ENCODE data around the gene LIMS2.
A peak's percentile ranks its signal among the peaks of the same experiment; 100 is the strongest.

Gene LIMS2

GRCh38 chr2:127658641-127659407 is 16.5 kb downstream of the LIMS2 start:
- Mint-ChIP-seq H3K9me3 (no peaks in the 10 kb centered on the region), H3K27me3 (peaks cover 35% of the 10 kb centered on the region), H3K36me3 (no peaks in the 10 kb centered on the region), H3K4me1 (peaks cover 17% of the 10 kb centered on the region), H3K4me3 (no peak overlapping the region), H3K27ac (no peak overlapping the region)
- ATAC-seq, result no peak

GRCh38 chr2:127658146-127658545 is 17.2 kb downstream of the LIMS2 start:
- Mint-ChIP-seq H3K27ac (no peak overlapping the region), H3K27me3 (peaks cover 29% of the 10 kb centered on the region), H3K9me3 (no peaks in the 10 kb centered on the region), H3K4me3 (no peak overlapping the region), H3K4me1 (peaks cover 18% of the 10 kb centered on the region), H3K36me3 (no peaks in the 10 kb centered on the region)
- ATAC-seq, result no peak

- no peak for ATAC-seq
- peak overlapping the region; percentile 42 for H3K27ac Mint-ChIP-seq
- peaks cover 24% of the 10 kb centered on the region for H3K27me3 Mint-ChIP-seq
- H3K36me3 Mint-ChIP-seq, result no peaks in the 10 kb centered on the region
- peaks cover 27% of the 10 kb centered on the region for H3K4me1 Mint-ChIP-seq
- H3K4me3 Mint-ChIP-seq, result no peak overlapping the region
- H3K9me3 Mint-ChIP-seq, result no peaks in the 10 kb centered on the region
These were observed 18.1 kb downstream of the LIMS2 start for GRCh38 chr2:127657232-127657595.

GRCh38 chr2:127656569-127657231 is 18.6 kb downstream of the LIMS2 start:
- H3K4me1 Mint-ChIP-seq, result peaks cover 32% of the 10 kb centered on the region
- H3K36me3 Mint-ChIP-seq, result no peaks in the 10 kb centered on the region
- peak overlapping the region; percentile 42 for H3K27ac Mint-ChIP-seq
- no peaks in the 10 kb centered on the region for H3K9me3 Mint-ChIP-seq
- ATAC-seq, result no peak
- no peak overlapping the region for H3K4me3 Mint-ChIP-seq
- H3K27me3 Mint-ChIP-seq, result peaks cover 19% of the 10 kb centered on the region

- ATAC-seq, result no peak
- Mint-ChIP-seq H3K9me3 (no peaks in the 10 kb centered on the region), H3K4me1 (peaks cover 44% of the 10 kb centered on the region), H3K27ac (no peak overlapping the region), H3K27me3 (peaks cover 10% of the 10 kb centered on the region), H3K36me3 (no peaks in the 10 kb centered on the region), H3K4me3 (no peak overlapping the region)
These were observed 19.9 kb downstream of the LIMS2 start for GRCh38 chr2:127655209-127656073.

GRCh38 chr2:127654838-127655175 is 20.5 kb downstream of the LIMS2 start:
- H3K36me3 Mint-ChIP-seq, result no peaks in the 10 kb centered on the region
- no peaks in the 10 kb centered on the region for H3K9me3 Mint-ChIP-seq
- peaks cover 44% of the 10 kb centered on the region for H3K4me1 Mint-ChIP-seq
- peaks cover 10% of the 10 kb centered on the region for H3K27me3 Mint-ChIP-seq
- no peak for ATAC-seq
- no peak overlapping the region for H3K27ac Mint-ChIP-seq
- H3K4me3 Mint-ChIP-seq, result no peak overlapping the region

- H3K9me3 Mint-ChIP-seq, result no peaks in the 10 kb centered on the region
- H3K4me1 Mint-ChIP-seq, result peaks cover 45% of the 10 kb centered on the region
- no peaks in the 10 kb centered on the region for H3K36me3 Mint-ChIP-seq
- peaks cover 10% of the 10 kb centered on the region for H3K27me3 Mint-ChIP-seq
- ATAC-seq, result no peak
- no peak overlapping the region for H3K4me3 Mint-ChIP-seq
- H3K27ac Mint-ChIP-seq, result no peak overlapping the region
These were observed 21.1 kb downstream of the LIMS2 start for GRCh38 chr2:127654084-127654837.

GRCh38 chr2:127653421-127654083 is 21.8 kb downstream of the LIMS2 start:
- Mint-ChIP-seq H3K36me3 (no peaks in the 10 kb centered on the region), H3K27me3 (peaks cover 10% of the 10 kb centered on the region), H3K9me3 (no peaks in the 10 kb centered on the region), H3K4me1 (peaks cover 53% of the 10 kb centered on the region), H3K4me3 (no peak overlapping the region), H3K27ac (no peak overlapping the region)
- no peak for ATAC-seq

- Mint-ChIP-seq H3K27ac (peak overlapping the region; percentile 54), H3K9me3 (no peaks in the 10 kb centered on the region), H3K4me3 (no peak overlapping the region), H3K27me3 (peaks cover 10% of the 10 kb centered on the region), H3K36me3 (no peaks in the 10 kb centered on the region), H3K4me1 (peaks cover 57% of the 10 kb centered on the region)
- ATAC-seq, result no peak
These were observed 22.5 kb downstream of the LIMS2 start for GRCh38 chr2:127652786-127653357.

GRCh38 chr2:127651971-127652550 is 23.3 kb downstream of the LIMS2 start:
- no peak overlapping the region for H3K4me3 Mint-ChIP-seq
- H3K27me3 Mint-ChIP-seq, result peaks cover 7% of the 10 kb centered on the region
- ATAC-seq, result no peak
- H3K27ac Mint-ChIP-seq, result peak overlapping the region; percentile 54
- peaks cover 60% of the 10 kb centered on the region for H3K4me1 Mint-ChIP-seq
- no peaks in the 10 kb centered on the region for H3K9me3 Mint-ChIP-seq
- H3K36me3 Mint-ChIP-seq, result no peaks in the 10 kb centered on the region

- no peaks in the 10 kb centered on the region for H3K36me3 Mint-ChIP-seq
- H3K27ac Mint-ChIP-seq, result peak overlapping the region; percentile 54
- H3K4me3 Mint-ChIP-seq, result no peak overlapping the region
- no peaks in the 10 kb centered on the region for H3K27me3 Mint-ChIP-seq
- ATAC-seq, result no peak
- peaks cover 60% of the 10 kb centered on the region for H3K4me1 Mint-ChIP-seq
- H3K9me3 Mint-ChIP-seq, result no peaks in the 10 kb centered on the region
These were observed 23.9 kb downstream of the LIMS2 start for GRCh38 chr2:127651381-127651809.

GRCh38 chr2:127650785-127651380 is 24.4 kb downstream of the LIMS2 start:
- no peaks in the 10 kb centered on the region for H3K9me3 Mint-ChIP-seq
- no peak overlapping the region for H3K4me3 Mint-ChIP-seq
- H3K36me3 Mint-ChIP-seq, result no peaks in the 10 kb centered on the region
- peaks cover 62% of the 10 kb centered on the region for H3K4me1 Mint-ChIP-seq
- ATAC-seq, result no peak
- no peaks in the 10 kb centered on the region for H3K27me3 Mint-ChIP-seq
- no peak overlapping the region for H3K27ac Mint-ChIP-seq

GRCh38 chr2:127650041-127650784 is 25.1 kb downstream of the LIMS2 start:
- no peak for ATAC-seq
- no peak overlapping the region for H3K4me3 Mint-ChIP-seq
- no peaks in the 10 kb centered on the region for H3K27me3 Mint-ChIP-seq
- no peaks in the 10 kb centered on the region for H3K9me3 Mint-ChIP-seq
- peak overlapping the region; percentile 4 for H3K27ac Mint-ChIP-seq
- H3K4me1 Mint-ChIP-seq, result peaks cover 62% of the 10 kb centered on the region
- no peaks in the 10 kb centered on the region for H3K36me3 Mint-ChIP-seq

All from stimulated activated memory B cell treated with anti-CD40 and anti-IgM and Interleukin-4, amounts not matched to agents 10 μg/mL and 1 μg/mL and 100 μg/mL, for 72 hours (primary cell).